HepG2 (cell line): ENCODE measurements around the gene CYTH1. TPM values are rescaled to one million over a fixed set of nuclear protein-coding genes. Genes with fewer than 3 reads are reported as not detected.

Source experiments
- ATAC-seq: fragments of 200-7000 bp; cut with Tn5 transposase; 3 replicates; pipeline ENCODE4 v1.9.1; 2020; ENCODE audit warnings: mild to moderate bottlenecking, moderate library complexity
- BruUV-seq: library from RNA; stranded (reverse); fragments of 400-500 nt; replicated peaks from 2 replicates; lab custom pipeline; 2021; lab: Mats Ljungman, UMichigan
- CTCF ChIA-PET: fragments of 300-600 bp; formaldehyde crosslinking; extraction: SDS; loops from one replicate; lab custom pipeline; 2021; ENCODE audit warnings: low total read pairs, inconsistent platforms, low intra/inter-chr PET ratio; lab: Yijun Ruan, JAX
- POLR2A ChIA-PET: fragments of 350-600 bp; sonication (Branson Sonifier 250); formaldehyde crosslinking; loops from one replicate; lab custom pipeline; 2020; ENCODE audit warnings: antibody characterized with exemption, inconsistent platforms; lab: Yijun Ruan, JAX
- DNase-seq: peaks from one replicate; pipeline ENCODE4 v3.0.0-alpha.2; 2015; ENCODE audit warnings: low spot score
- FAIRE-seq: peaks from 3 replicates; lab custom pipeline; 2011; peaks lifted over from hg19 to GRCh38; lab: Jason Lieb, UNC
- H2AFZ ChIP-seq: one replicate; pipeline ENCODE4 v1.6.1; 2011; ENCODE audit warnings: low read length, inconsistent platforms
- H3K27ac ChIP-seq: fragments of 300-600 bp; 3 replicates; pipeline ENCODE4 v1.8.0; 2011; ENCODE audit warnings: mixed run types, mild to moderate bottlenecking, mixed read lengths, low read length, inconsistent platforms; ENCODE audit not compliant: insufficient read depth; ENCODE audit errors: extremely low read length
- H3K27me3 ChIP-seq, 2 experiments: fragments of 200-600 bp in 1 of 2; 2 replicates in 1 of 2; 3 replicates in 1 of 2; pipeline versions ENCODE4 v1.6.0 to v1.8.0; 2011; ENCODE audit warnings: low read length in 2 of 2, mild to moderate bottlenecking in 2 of 2, moderate library complexity in 2 of 2, inconsistent platforms in 1 of 2; ENCODE audit not compliant: insufficient read depth in 2 of 2, control insufficient read depth in 1 of 2
- H3K36me3 ChIP-seq, 2 experiments: fragments of 200-600 bp in 1 of 2; replicated peaks in 1 of 2; 2 replicates in 1 of 2; 3 replicates in 1 of 2; pipeline versions ENCODE4 v1.5.1 to v1.8.0; 2011; ENCODE audit warnings: low read length in 2 of 2, inconsistent platforms in 1 of 2; ENCODE audit not compliant: insufficient read depth in 2 of 2, control insufficient read depth in 1 of 2
- H3K4me1 ChIP-seq: 2 replicates; pipeline ENCODE4 v1.5.1; 2012; ENCODE audit warnings: low read length, inconsistent platforms; ENCODE audit not compliant: insufficient read depth
- H3K4me2 ChIP-seq: 2 replicates; pipeline ENCODE4 v1.6.0; 2011; ENCODE audit warnings: low read depth, low read length, inconsistent platforms
- H3K4me3 ChIP-seq, 3 experiments: fragments of 200-600 bp in 1 of 3; sonication (generic), shearing (Covaris generic) in 1 of 3; replicated peaks in 1 of 3; 2 replicates each; pipeline ENCODE4 v1.5.1; 2011 to 2016; ENCODE audit warnings: low read length in 3 of 3, inconsistent platforms in 2 of 3, low read depth in 2 of 3, mild to moderate bottlenecking in 2 of 3, control low read depth in 1 of 3, mixed read lengths in 1 of 3; ENCODE audit not compliant: insufficient read depth in 1 of 3
- H3K79me2 ChIP-seq: one replicate; pipeline ENCODE4 v1.6.1; 2011; ENCODE audit warnings: low read length, inconsistent platforms; ENCODE audit not compliant: insufficient read depth
- H3K9ac ChIP-seq: 2 replicates; pipeline ENCODE4 v1.6.0; 2011; ENCODE audit warnings: mild to moderate bottlenecking, low read depth, low read length, inconsistent platforms; ENCODE audit not compliant: insufficient read depth
- H3K9me3 ChIP-seq: 2 replicates; pipeline ENCODE4 v1.5.1; 2012; ENCODE audit warnings: mild to moderate bottlenecking, low read length
- H4K20me1 ChIP-seq: 2 replicates; pipeline ENCODE4 v1.6.0; 2011; ENCODE audit warnings: inconsistent platforms, mild to moderate bottlenecking, low read length, moderate library complexity; ENCODE audit not compliant: insufficient read depth
- ARHGAP35 ChIP-seq: sonication (generic); formaldehyde crosslinking; IDR thresholded peaks from 2 replicates; pipeline ENCODE4 v1.9.0; 2022; ENCODE audit warnings: mild to moderate bottlenecking, inconsistent platforms, moderate library complexity, missing genetic modification reagents, borderline replicate concordance
- IRX3 ChIP-seq: sonication (generic); formaldehyde crosslinking; IDR thresholded peaks from 2 replicates; pipeline ENCODE4 v1.8.1; 2023; ENCODE audit warnings: mild to moderate bottlenecking, low read depth, missing genetic modification reagents, borderline replicate concordance
- KLF12 ChIP-seq: sonication (generic); formaldehyde crosslinking; IDR thresholded peaks from 2 replicates; pipeline ENCODE4 v1.4.0; 2020; ENCODE audit warnings: missing genetic modification reagents, borderline replicate concordance
- NFIC ChIP-seq: IDR thresholded peaks from 2 replicates; pipeline ENCODE4 v1.6.1; 2012; ENCODE audit warnings: mild to moderate bottlenecking, low read length, inconsistent platforms
- NPAS2 ChIP-seq: sonication (generic); formaldehyde crosslinking; IDR thresholded peaks from 2 replicates; pipeline ENCODE4 v1.8.0; 2022; ENCODE audit warnings: mild to moderate bottlenecking, missing genetic modification reagents, borderline replicate concordance
- PTBP1 ChIP-seq: fragments of 200-400 bp; formaldehyde crosslinking; IDR thresholded peaks from 2 replicates; pipeline ENCODE4 v1.6.1; 2018; ENCODE audit warnings: low read length, low read depth; ENCODE audit not compliant: poor library complexity, severe bottlenecking
- SCMH1 ChIP-seq: sonication (generic); formaldehyde crosslinking; IDR thresholded peaks from 2 replicates; pipeline ENCODE4 v1.9.0; 2021; ENCODE audit warnings: missing genetic modification reagents, mild to moderate bottlenecking, borderline replicate concordance
- ZNF101 ChIP-seq: sonication (generic); formaldehyde crosslinking; IDR thresholded peaks from 2 replicates; pipeline ENCODE4 v1.4.0; 2020; ENCODE audit warnings: mild to moderate bottlenecking, low read depth, missing genetic modification reagents, borderline replicate concordance
- ZNF543 ChIP-seq: sonication (generic); formaldehyde crosslinking; IDR thresholded peaks from 2 replicates; pipeline ENCODE4 v1.4.0; 2020; ENCODE audit warnings: mild to moderate bottlenecking, missing genetic modification reagents
- ZNF652 ChIP-seq: IDR thresholded peaks from 2 replicates; pipeline ENCODE4 v1.6.1; 2016; ENCODE audit warnings: low read depth, borderline replicate concordance
- ZNF746 ChIP-seq: sonication (generic); formaldehyde crosslinking; IDR thresholded peaks from 2 replicates; pipeline ENCODE4 v1.8.0; 2022; ENCODE audit warnings: mild to moderate bottlenecking, missing genetic modification reagents
- ZNF781 ChIP-seq: sonication (generic); formaldehyde crosslinking; IDR thresholded peaks from 2 replicates; pipeline ENCODE4 v1.5.1; 2020; ENCODE audit warnings: borderline replicate concordance, mild to moderate bottlenecking, missing genetic modification reagents; ENCODE audit errors: not compliant biosample characterization
- WGBS: methylation state at CpG from one replicate; pipeline ENCODE4 v1.1.6; 2017; ENCODE audit warnings: low lambda C conversion rate; 5-methylcytosine and 5-hydroxymethylcytosine counted together
- in situ Hi-C: cut with HindIII; loops from 2 replicates; pipeline ENCODE4 v1.10.0; 2017; ENCODE audit warnings: low pct_unique_long_range_greater_than_20kb; ENCODE audit not compliant: extremely low pct_ligation_motif_present
- intact Hi-C: fragments of 100-400 bp; cut with micrococcal nuclease; formaldehyde crosslinking; loops from one replicate; pipeline ENCODE4 v1.10.0; 2022; ENCODE audit not compliant: unreplicated experiment
- polyA plus RNA-seq, 8 experiments: library from polyadenylated mRNA; depleted of rRNA in 3 of 8; stranded (reverse) in 7 of 8; unstranded in 1 of 8; fragments of >200 nt; fragmentation: Illumina TruSeq in 4 of 8; extraction: Trizol in 4 of 8; gene quantifications; 2 replicates each; pipeline versions ENCODE4 v1.2.1 to v1.2.3, GENCODE V29; 2011 to 2016; ENCODE audit warnings: low read depth in 4 of 8, missing spikeins in 1 of 8, mixed read lengths in 1 of 8; ENCODE audit not compliant: insufficient read depth in 1 of 8
- total RNA-seq, 5 experiments: library from RNA; depleted of rRNA; stranded (reverse); fragments of >200 nt; fragmentation: Illumina TruSeq; extraction: Trizol; gene quantifications; 2 replicates each; pipeline ENCODE4 v1.2.3, GENCODE V29; 2016; ENCODE audit warnings: low read depth in 1 of 5
- TF ChIP-seq, protein P1 (sequence below): sonication (generic); formaldehyde crosslinking; IDR thresholded peaks from 2 replicates; pipeline ENCODE4 v1.5.0; 2020; ENCODE audit warnings: missing genetic modification reagents, mild to moderate bottlenecking, borderline replicate concordance
- TF ChIP-seq, protein P2 (sequence below): sonication (generic); formaldehyde crosslinking; IDR thresholded peaks from 2 replicates; pipeline ENCODE4 v1.8.1; 2022; ENCODE audit warnings: mild to moderate bottlenecking, missing genetic modification reagents

The CYTH1 gene
- total and polyA plus RNA-seq, 2 of the 13 experiments (the other 11 are each of a cell fraction or from before 2014, with no cell fraction given) = 20.1 to 48.9 TPM

DNA sequence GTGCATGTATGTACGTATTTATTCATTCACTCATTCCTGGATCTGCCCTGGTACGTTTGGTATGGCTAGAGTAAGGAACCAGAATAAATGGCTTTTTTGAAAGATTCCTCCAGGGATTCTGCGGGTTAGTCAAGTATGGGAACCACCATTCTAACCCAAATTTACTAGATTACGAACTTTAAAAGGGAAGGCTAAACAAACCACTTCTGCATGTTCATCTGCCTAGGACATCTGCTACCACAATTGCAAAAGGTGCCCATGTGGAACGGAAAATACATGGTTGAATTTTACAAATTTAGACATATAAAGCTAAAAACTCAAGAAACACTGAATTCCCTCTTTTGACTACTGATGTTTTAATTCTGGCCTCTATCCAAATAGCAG lies 22.1 kb downstream of the CYTH1 start:
- no peaks in the 10 kb centered on the region for H3K27me3 ChIP-seq
- H3K9me3 ChIP-seq = no peaks in the 10 kb centered on the region
- H3K4me2 ChIP-seq = no peak overlapping the region
- H3K4me1 ChIP-seq = peaks cover 72% of the 10 kb centered on the region
- H2AFZ ChIP-seq = no peak overlapping the region
- FAIRE-seq = no peak
- POLR2A ChIA-PET = interaction anchor here (1.2 kb wide), 1 partner anchor 11 kb away, joined by 4 read pairs; no protein-coding TSS in a partner anchor
- peaks cover 84% of the 10 kb centered on the region for H3K79me2 ChIP-seq
- no TSS peak for BruUV-seq
- TF ChIP-seq, protein P1, sequence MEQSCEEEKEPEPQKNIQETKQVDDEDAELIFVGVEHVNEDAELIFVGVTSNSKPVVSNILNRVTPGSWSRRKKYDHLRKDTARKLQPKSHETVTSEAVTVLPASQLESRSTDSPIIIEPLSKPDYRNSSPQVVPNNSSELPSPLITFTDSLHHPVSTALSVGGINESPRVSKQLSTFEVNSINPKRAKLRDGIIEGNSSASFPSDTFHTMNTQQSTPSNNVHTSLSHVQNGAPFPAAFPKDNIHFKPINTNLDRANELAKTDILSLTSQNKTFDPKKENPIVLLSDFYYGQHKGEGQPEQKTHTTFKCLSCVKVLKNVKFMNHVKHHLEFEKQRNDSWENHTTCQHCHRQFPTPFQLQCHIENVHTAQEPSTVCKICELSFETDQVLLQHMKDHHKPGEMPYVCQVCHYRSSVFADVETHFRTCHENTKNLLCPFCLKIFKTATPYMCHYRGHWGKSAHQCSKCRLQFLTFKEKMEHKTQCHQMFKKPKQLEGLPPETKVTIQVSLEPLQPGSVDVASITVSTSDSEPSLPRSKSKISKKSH (CRISPR knock-in tag) = no peak
- TF ChIP-seq KLF12 (CRISPR knock-in tag) = 0 out of 2 replicates have a peak, but pooled peaks have one; percentile 4
- no peak overlapping the region for H3K4me3 ChIP-seq
- no peak for ATAC-seq
- in situ Hi-C loops = no loop called here
- CTCF ChIA-PET = no interaction called here
- intact Hi-C loops = no loop called here
- no peaks in the 10 kb centered on the region for H4K20me1 ChIP-seq
- DNase-seq = no peak
- H3K36me3 ChIP-seq = no peaks in the 10 kb centered on the region
- H3K9ac ChIP-seq = no peak overlapping the region
- WGBS = 99% methylated on average over 5 of the region's 5 CpGs
- no peak overlapping the region for H3K27ac ChIP-seq

DNA sequence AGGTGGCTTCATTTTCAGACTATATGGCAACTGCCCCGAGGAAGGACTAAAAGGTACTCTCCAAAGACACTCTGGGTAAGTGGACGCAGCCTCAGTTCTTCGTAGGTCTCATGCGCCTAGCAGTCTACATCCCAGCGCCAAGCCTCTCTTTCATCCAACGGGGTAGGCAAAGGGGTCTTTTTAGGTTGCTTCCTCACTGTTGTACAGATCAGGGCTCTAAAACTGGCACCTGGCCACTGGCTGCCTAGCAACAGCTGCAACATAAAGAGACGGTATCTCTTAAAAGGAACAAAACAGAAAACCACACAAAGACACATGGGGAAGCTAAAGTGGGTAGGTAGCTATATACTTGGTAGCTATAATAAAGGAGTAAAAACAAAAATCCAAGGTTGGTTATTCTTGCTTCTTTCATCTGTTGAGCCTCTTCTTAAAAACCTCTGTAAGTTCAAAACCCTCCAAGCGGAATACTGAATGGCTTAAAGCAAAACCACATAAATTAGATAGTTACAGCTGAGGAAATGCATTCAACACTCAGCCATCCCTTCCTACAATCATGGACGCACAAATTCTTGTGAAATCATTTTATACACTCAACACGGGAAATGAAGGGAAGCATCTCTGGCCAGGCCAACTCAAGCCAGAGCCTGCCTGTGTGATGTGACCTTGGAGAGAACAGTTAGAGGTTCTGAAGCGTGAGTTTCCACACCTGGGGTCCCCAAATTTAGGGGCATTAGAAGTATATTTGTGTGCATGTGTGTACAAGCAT lies 22.7 kb downstream of the CYTH1 start:
- intact Hi-C loops = no loop called here
- TF ChIP-seq ZNF781 (CRISPR knock-in tag) (no peak), ZNF746 (CRISPR knock-in tag) (no peak), ZNF543 (CRISPR knock-in tag) (no peak), ARHGAP35 (CRISPR knock-in tag) (no peak), ZNF101 (CRISPR knock-in tag) (no peak), IRX3 (CRISPR knock-in tag) (no peak), PTBP1 (no peak), NFIC (no peak), SCMH1 (no peak), NPAS2 (CRISPR knock-in tag) (no peak), ZNF652 (CRISPR knock-in tag) (no peak)
- TF ChIP-seq, protein P2, sequence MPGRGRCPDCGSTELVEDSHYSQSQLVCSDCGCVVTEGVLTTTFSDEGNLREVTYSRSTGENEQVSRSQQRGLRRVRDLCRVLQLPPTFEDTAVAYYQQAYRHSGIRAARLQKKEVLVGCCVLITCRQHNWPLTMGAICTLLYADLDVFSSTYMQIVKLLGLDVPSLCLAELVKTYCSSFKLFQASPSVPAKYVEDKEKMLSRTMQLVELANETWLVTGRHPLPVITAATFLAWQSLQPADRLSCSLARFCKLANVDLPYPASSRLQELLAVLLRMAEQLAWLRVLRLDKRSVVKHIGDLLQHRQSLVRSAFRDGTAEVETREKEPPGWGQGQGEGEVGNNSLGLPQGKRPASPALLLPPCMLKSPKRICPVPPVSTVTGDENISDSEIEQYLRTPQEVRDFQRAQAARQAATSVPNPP (CRISPR knock-in tag) = no peak

More for the DNA sequence above, 22.7 kb downstream of the CYTH1 start:
- Histone ChIP-seq H2AFZ (no peak overlapping the region), H3K4me3 (no peak overlapping the region), H3K79me2 (peaks cover 83% of the 10 kb centered on the region), H3K27ac (peak overlapping the region; percentile 37), H3K9me3 (no peaks in the 10 kb centered on the region), H3K4me2 (no peak overlapping the region), H3K27me3 (no peaks in the 10 kb centered on the region), H3K36me3 (no peaks in the 10 kb centered on the region), H4K20me1 (no peaks in the 10 kb centered on the region), H3K9ac (no peak overlapping the region), H3K4me1 (peaks cover 66% of the 10 kb centered on the region)
- CTCF ChIA-PET = no interaction called here
- no peak for FAIRE-seq
- in situ Hi-C loops = no loop called here
- WGBS = 95% methylated on average over 11 of the region's 11 CpGs
- DNase-seq = no peak
- ATAC-seq = peak; percentile 37
- POLR2A ChIA-PET = interaction anchor here (1.2 kb wide), 1 partner anchor 11 kb away, joined by 4 read pairs; no protein-coding TSS in a partner anchor
- BruUV-seq = no TSS peak
